ENCODE data around the gene NID1.
A peak's percentile ranks its signal among the peaks of the same experiment; 100 is the strongest.

Gene NID1

DNA sequence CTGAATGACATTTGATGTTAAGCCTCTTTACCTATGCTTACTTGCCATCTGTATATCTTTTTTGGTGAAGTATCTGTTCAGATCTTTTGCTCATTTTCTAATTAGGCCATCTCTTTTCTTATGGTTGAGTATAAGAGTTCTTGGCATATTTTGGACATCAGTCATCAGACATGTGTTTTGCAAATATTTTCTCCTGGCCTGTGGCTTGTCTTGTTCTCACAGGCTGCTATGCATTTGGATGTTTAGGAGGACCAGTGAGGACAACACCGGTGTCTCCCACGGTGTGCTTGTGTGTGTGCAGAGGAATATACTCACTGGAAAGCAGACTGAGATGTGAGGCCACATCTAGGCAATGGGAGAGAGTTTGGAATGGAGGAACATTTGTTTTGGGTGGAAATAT, 111.1 kb downstream of the NID1 start:
- Mint-ChIP-seq H3K4me3 (no peak overlapping the region), H3K27me3 (ENCODE audit: low read depth, poor library complexity) (peaks cover 13% of the 10 kb centered on the region), H3K4me1 (peaks cover 3% of the 10 kb centered on the region), H3K9me3 (peaks cover 10% of the 10 kb centered on the region), H3K27ac (no peak overlapping the region), H3K36me3 (ENCODE audit: low read depth) (no peaks in the 10 kb centered on the region)
- no peak for DNase-seq
- TF ChIP-seq CTCF (IDR thresholded peaks at IDR 0.05), result no peak

DNA sequence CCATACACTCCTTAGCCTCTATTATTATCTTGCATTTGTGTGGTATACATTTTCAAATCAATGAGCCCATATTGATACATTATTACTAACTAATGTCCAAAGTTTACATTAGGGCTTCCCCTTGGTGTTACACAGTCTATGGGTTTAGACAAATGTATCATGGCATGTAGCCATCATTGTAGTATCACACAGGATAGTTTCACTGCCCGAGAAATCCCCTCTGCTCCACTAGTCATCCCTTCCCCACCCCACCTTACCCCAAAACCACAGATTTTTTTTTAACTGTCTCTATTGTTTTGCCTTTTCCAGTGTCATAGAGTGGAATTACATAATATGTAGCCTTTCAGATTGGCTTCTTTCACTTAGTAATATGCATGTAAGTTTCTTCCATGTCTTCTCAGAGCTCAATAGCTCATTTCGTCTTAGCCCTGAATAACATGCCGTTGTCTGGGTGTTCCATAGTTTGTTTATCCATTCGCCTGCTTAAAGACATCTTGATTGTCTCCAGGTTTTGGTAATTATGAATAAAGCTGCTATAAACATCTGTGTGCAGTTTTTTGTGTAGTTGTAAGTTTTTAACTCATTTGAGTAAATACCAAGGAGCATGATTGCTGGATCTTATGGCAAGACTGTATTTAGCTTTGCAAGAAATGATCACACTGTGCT, 111.8 kb downstream of the NID1 start:
- Mint-ChIP-seq H3K27me3 (ENCODE audit: low read depth, poor library complexity) (peaks cover 14% of the 10 kb centered on the region), H3K4me3 (no peak overlapping the region), H3K27ac (no peak overlapping the region), H3K9me3 (peaks cover 8% of the 10 kb centered on the region), H3K4me1 (peaks cover 10% of the 10 kb centered on the region), H3K36me3 (ENCODE audit: low read depth) (no peaks in the 10 kb centered on the region)
- no peak for TF ChIP-seq CTCF (IDR thresholded peaks at IDR 0.05)
- no peak for DNase-seq

- TF ChIP-seq CTCF (IDR thresholded peaks at IDR 0.05), result no peak
- H3K4me3 Mint-ChIP-seq, result no peak overlapping the region
- peaks cover 4% of the 10 kb centered on the region for H3K9me3 Mint-ChIP-seq
- H3K27ac Mint-ChIP-seq, result no peak overlapping the region
- DNase-seq, result no peak
- H3K27me3 Mint-ChIP-seq (ENCODE audit: low read depth, poor library complexity), result peaks cover 5% of the 10 kb centered on the region
- H3K4me1 Mint-ChIP-seq, result peaks cover 13% of the 10 kb centered on the region
- H3K36me3 Mint-ChIP-seq (ENCODE audit: low read depth), result no peaks in the 10 kb centered on the region
These were observed 113.2 kb downstream of the NID1 start for GRCh38 chr1:235951661-235952060.

DNA sequence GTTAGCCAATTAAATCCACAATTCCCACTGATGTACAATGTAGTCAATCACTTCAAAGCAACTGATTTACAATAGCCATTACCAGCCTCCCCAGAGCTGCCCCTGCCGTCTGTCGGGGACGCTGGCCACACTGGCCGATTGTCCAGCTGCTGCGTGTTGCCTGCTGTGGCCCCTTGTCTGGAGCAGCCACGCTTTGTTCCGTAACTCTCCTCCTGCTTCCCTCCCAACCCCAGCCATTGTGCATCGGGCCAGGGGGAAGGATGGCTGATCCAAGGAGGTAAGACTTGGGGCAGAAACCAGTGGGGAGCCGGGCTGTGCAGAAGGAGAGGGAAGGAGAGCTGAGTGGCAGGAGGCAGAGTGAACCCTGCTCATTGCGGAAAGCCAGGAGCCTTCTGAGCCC, 114.6 kb downstream of the NID1 start:
- Mint-ChIP-seq H3K4me1 (peaks cover 18% of the 10 kb centered on the region), H3K9me3 (peaks cover 4% of the 10 kb centered on the region), H3K27ac (no peak overlapping the region), H3K27me3 (ENCODE audit: low read depth, poor library complexity) (peaks cover 5% of the 10 kb centered on the region), H3K4me3 (no peak overlapping the region), H3K36me3 (ENCODE audit: low read depth) (no peaks in the 10 kb centered on the region)
- no peak for DNase-seq
- TF ChIP-seq CTCF (IDR thresholded peaks at IDR 0.05), result no peak

- H3K36me3 Mint-ChIP-seq (ENCODE audit: low read depth), result no peaks in the 10 kb centered on the region
- no peak for TF ChIP-seq CTCF (IDR thresholded peaks at IDR 0.05)
- no peak overlapping the region for H3K4me3 Mint-ChIP-seq
- H3K4me1 Mint-ChIP-seq, result peaks cover 18% of the 10 kb centered on the region
- peaks cover 6% of the 10 kb centered on the region for H3K27me3 Mint-ChIP-seq (ENCODE audit: low read depth, poor library complexity)
- peaks cover 4% of the 10 kb centered on the region for H3K9me3 Mint-ChIP-seq
- DNase-seq, result no peak
- H3K27ac Mint-ChIP-seq, result no peak overlapping the region
These were observed 116.0 kb downstream of the NID1 start for GRCh38 chr1:235948774-235949427.

GRCh38 chr1:235947989-235948388, 116.9 kb downstream of the NID1 start:
- Mint-ChIP-seq H3K27ac (no peak overlapping the region), H3K9me3 (peaks cover 4% of the 10 kb centered on the region), H3K27me3 (ENCODE audit: low read depth, poor library complexity) (peaks cover 6% of the 10 kb centered on the region), H3K36me3 (ENCODE audit: low read depth) (no peaks in the 10 kb centered on the region), H3K4me1 (peaks cover 18% of the 10 kb centered on the region), H3K4me3 (no peak overlapping the region)
- no peak for TF ChIP-seq CTCF (IDR thresholded peaks at IDR 0.05)
- DNase-seq, result peak; percentile 13

All from nephron progenitor cell (in vitro differentiated cells).